Calu3 (cell line): ENCODE data around the gene KCNAB1. TPM values are rescaled to one million over a fixed set of nuclear protein-coding genes. Genes with fewer than 3 reads are reported as not detected.
A peak's percentile ranks its signal among the peaks of the same experiment; 100 is the strongest.

Experiments
- BruUV-seq: library from RNA; stranded (reverse); fragments of 400-500 nt; replicated peaks from 2 replicates; lab custom pipeline; 2021; lab: Mats Ljungman, UMichigan
- CTCF ChIA-PET: fragments of 300-600 bp; sonication (Branson Sonifier 250); formaldehyde crosslinking; loops from one replicate; lab custom pipeline; 2022; ENCODE audit warnings: antibody characterized with exemption; lab: Charles Lee
- DNase-seq: peaks from one replicate; pipeline ENCODE4 v3.0.0; 2022
- H3K27ac Mint-ChIP-seq: one replicate; pipeline ENCODE4 v1.8.0; 2022; ENCODE audit warnings: mixed read lengths; ENCODE audit not compliant: unreplicated experiment
- H3K27me3 Mint-ChIP-seq: one replicate; pipeline ENCODE4 v1.8.0; 2022; ENCODE audit warnings: mixed read lengths; ENCODE audit not compliant: unreplicated experiment
- H3K36me3 Mint-ChIP-seq: one replicate; pipeline ENCODE4 v1.8.0; 2022; ENCODE audit warnings: mild to moderate bottlenecking, moderate library complexity, mixed read lengths; ENCODE audit not compliant: insufficient read depth, unreplicated experiment
- H3K4me1 Mint-ChIP-seq: one replicate; pipeline ENCODE4 v1.8.0; 2022; ENCODE audit warnings: mild to moderate bottlenecking, low read depth, mixed read lengths; ENCODE audit not compliant: unreplicated experiment
- H3K4me3 Mint-ChIP-seq: one replicate; pipeline ENCODE4 v1.8.0; 2022; ENCODE audit warnings: mild to moderate bottlenecking, low read depth, moderate library complexity, mixed read lengths; ENCODE audit not compliant: unreplicated experiment
- H3K9me3 Mint-ChIP-seq: one replicate; pipeline ENCODE4 v1.8.0; 2022; ENCODE audit warnings: low read depth, mixed read lengths; ENCODE audit not compliant: unreplicated experiment
- CTCF ChIP-seq: fragments of 200-600 bp; IDR thresholded peaks from one replicate; pipeline ENCODE4 v1.8.0; 2022; ENCODE audit warnings: antibody characterized with exemption; ENCODE audit not compliant: unreplicated experiment
- intact Hi-C: fragments of 100-400 bp; cut with micrococcal nuclease; formaldehyde crosslinking; loops from one replicate; pipeline ENCODE4 v1.10.0; 2022; ENCODE audit not compliant: unreplicated experiment
- total RNA-seq: library from RNA; stranded (reverse); gene quantifications from 2 replicates; pipeline ENCODE4 v1.2.3, GENCODE V29; 2022

KCNAB1 gene
- total RNA-seq, 1 experiment from 2014 or later, result 1.6 TPM

GRCh38 chr3:156150434-156151066 is 30.2 kb downstream of the KCNAB1 start:
- BruUV-seq, result no TSS peak
- H3K4me3 Mint-ChIP-seq, result no peak overlapping the region
- peaks cover 5% of the 10 kb centered on the region for H3K9me3 Mint-ChIP-seq
- H3K4me1 Mint-ChIP-seq, result peaks cover 8% of the 10 kb centered on the region
- intact Hi-C loops, result loop anchor here (1.0 to 5.0 kb wide), 9 partner anchors 152 to 987 kb away; partner anchors contain the start of gene TIPARP
- CTCF ChIA-PET, result interaction anchor here (0.6 to 2.7 kb wide), 18 partner anchors 20 to 1051 kb away, joined by 3 to 63 read pairs (median 4); no protein-coding TSS in a partner anchor
- H3K27ac Mint-ChIP-seq, result no peak overlapping the region
- H3K36me3 Mint-ChIP-seq, result no peaks in the 10 kb centered on the region
- DNase-seq, result peak; percentile 64
- H3K27me3 Mint-ChIP-seq, result peaks cover 49% of the 10 kb centered on the region
- TF ChIP-seq CTCF, result peak; percentile 92

- DNase-seq, result peak; percentile 84
- H3K27ac Mint-ChIP-seq, result no peak overlapping the region
- TF ChIP-seq CTCF, result peak; percentile 95
- peaks cover 9% of the 10 kb centered on the region for H3K9me3 Mint-ChIP-seq
- H3K4me1 Mint-ChIP-seq, result peaks cover 8% of the 10 kb centered on the region
- no peak overlapping the region for H3K4me3 Mint-ChIP-seq
- no TSS peak for BruUV-seq
- CTCF ChIA-PET, result interaction anchor here (1.0 to 2.2 kb wide), 7 partner anchors 22 to 985 kb away, joined by 3 to 27 read pairs (median 8); no protein-coding TSS in a partner anchor
- peaks cover 55% of the 10 kb centered on the region for H3K27me3 Mint-ChIP-seq
- intact Hi-C loops, result loop anchor here (1.0 to 5.0 kb wide), 6 partner anchors 150 to 1049 kb away; partner anchors contain the start of gene TIPARP
- no peaks in the 10 kb centered on the region for H3K36me3 Mint-ChIP-seq
Measured at GRCh38 chr3:156151824-156152428, 31.5 kb downstream of the KCNAB1 start.

DNA sequence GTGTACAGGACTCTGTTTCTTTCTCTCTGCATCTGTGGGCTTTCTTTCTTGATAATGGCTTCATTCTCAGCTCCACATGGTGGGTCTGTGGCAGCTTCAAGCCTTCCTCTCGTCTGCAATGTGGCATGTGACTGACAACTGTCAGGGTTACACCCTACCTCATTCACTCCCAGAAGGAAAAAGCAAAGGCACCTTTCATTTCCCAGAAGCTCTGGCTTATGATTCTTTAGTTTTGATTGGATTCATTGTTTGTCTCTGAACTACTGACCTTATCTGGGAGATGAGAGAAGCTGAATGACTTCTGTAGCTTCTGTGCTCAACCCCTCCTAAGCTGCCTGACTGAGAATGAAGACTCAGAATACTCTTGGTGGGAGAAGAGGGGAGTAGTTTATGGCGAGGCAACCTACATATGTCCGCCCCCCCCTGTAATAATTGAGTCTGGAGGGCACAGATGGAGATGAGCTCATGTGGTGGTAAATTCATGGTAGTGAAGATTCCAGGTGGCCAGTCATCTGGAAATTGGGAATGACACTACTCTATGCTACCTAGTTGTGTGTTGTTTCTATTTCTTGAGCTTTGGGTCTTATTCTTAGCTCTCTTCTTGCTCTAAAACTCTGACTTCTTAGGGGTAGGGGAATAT is 38.4 kb downstream of the KCNAB1 start:
- no peak for DNase-seq
- no peak overlapping the region for H3K4me3 Mint-ChIP-seq
- no TSS peak for BruUV-seq
- H3K27me3 Mint-ChIP-seq, result peaks cover 31% of the 10 kb centered on the region
- TF ChIP-seq CTCF, result no peak
- no peak overlapping the region for H3K27ac Mint-ChIP-seq
- CTCF ChIA-PET, result no interaction called here
- H3K9me3 Mint-ChIP-seq, result peaks cover 9% of the 10 kb centered on the region
- no peaks in the 10 kb centered on the region for H3K36me3 Mint-ChIP-seq
- H3K4me1 Mint-ChIP-seq, result peaks cover 14% of the 10 kb centered on the region
- intact Hi-C loops, result no loop called here

GRCh38 chr3:156160647-156161046 is 40.3 kb downstream of the KCNAB1 start:
- CTCF ChIA-PET, result interaction anchor here (1.3 kb wide), 1 partner anchor 222 kb away, joined by 5 read pairs; no protein-coding TSS in a partner anchor
- DNase-seq, result no peak
- H3K36me3 Mint-ChIP-seq, result no peaks in the 10 kb centered on the region
- H3K4me1 Mint-ChIP-seq, result peaks cover 14% of the 10 kb centered on the region
- no TSS peak for BruUV-seq
- no peak overlapping the region for H3K27ac Mint-ChIP-seq
- intact Hi-C loops, result no loop called here
- no peak overlapping the region for H3K4me3 Mint-ChIP-seq
- peaks cover 3% of the 10 kb centered on the region for H3K9me3 Mint-ChIP-seq
- H3K27me3 Mint-ChIP-seq, result peaks cover 20% of the 10 kb centered on the region
- TF ChIP-seq CTCF, result no peak
